Dendritic cell treated with granulocyte-macrophage colony-stimulating factor and Interleukin-4, amounts not matched to agents 40 ng/mL and 50 ng/mL, for 4 days (primary cell): Measurements from ENCODE around the gene TRIM59.

Source experiments
- H3K27ac Mint-ChIP-seq: one replicate; pipeline ENCODE4 v1.8.0; 2022; ENCODE audit warnings: mild to moderate bottlenecking, mixed read lengths
- H3K27me3 Mint-ChIP-seq: one replicate; pipeline ENCODE4 v1.8.0; 2022; ENCODE audit warnings: mild to moderate bottlenecking, mixed read lengths
- H3K36me3 Mint-ChIP-seq: one replicate; pipeline ENCODE4 v1.8.0; 2022; ENCODE audit warnings: low read depth, mixed read lengths
- H3K4me1 Mint-ChIP-seq: one replicate; pipeline ENCODE4 v1.8.0; 2022; ENCODE audit warnings: low read depth, mixed read lengths
- H3K4me3 Mint-ChIP-seq: one replicate; pipeline ENCODE4 v1.8.0; 2022; ENCODE audit warnings: mild to moderate bottlenecking, moderate library complexity, mixed read lengths
- H3K9me3 Mint-ChIP-seq: one replicate; pipeline ENCODE4 v1.8.0; 2022; ENCODE audit warnings: mixed read lengths
- intact Hi-C: fragments of 100-400 bp; cut with micrococcal nuclease; formaldehyde crosslinking; loops from one replicate; pipeline ENCODE4 v1.15.0; 2022

TRIM59 gene

GRCh38 chr3:160448845-160449635, 546 bp downstream of the TRIM59 start:
- Mint-ChIP-seq H3K9me3 (no peaks in the 10 kb centered on the region), H3K27ac (peak overlapping the region; percentile 88), H3K4me3 (peak overlapping the region; percentile 90), H3K4me1 (peaks cover 20% of the 10 kb centered on the region), H3K27me3 (peaks cover 6% of the 10 kb centered on the region), H3K36me3 (peaks cover 6% of the 10 kb centered on the region)
- intact Hi-C loops: loop anchor here (5.0 kb wide), 2 partner anchors 47 to 113 kb away; no protein-coding TSS in a partner anchor

GRCh38 chr3:160447544-160447943, 2.0 kb downstream of the TRIM59 start:
- no peaks in the 10 kb centered on the region for H3K9me3 Mint-ChIP-seq
- peaks cover 20% of the 10 kb centered on the region for H3K4me1 Mint-ChIP-seq
- peaks cover 6% of the 10 kb centered on the region for H3K27me3 Mint-ChIP-seq
- H3K36me3 Mint-ChIP-seq: peaks cover 6% of the 10 kb centered on the region
- no peak overlapping the region for H3K27ac Mint-ChIP-seq
- no peak overlapping the region for H3K4me3 Mint-ChIP-seq
- intact Hi-C loops: loop anchor here (5.0 kb wide), 2 partner anchors 45 to 115 kb away; no protein-coding TSS in a partner anchor

- peaks cover 6% of the 10 kb centered on the region for H3K27me3 Mint-ChIP-seq
- peaks cover 20% of the 10 kb centered on the region for H3K4me1 Mint-ChIP-seq
- intact Hi-C loops: loop anchor here (5.0 kb wide), 2 partner anchors 44 to 116 kb away; no protein-coding TSS in a partner anchor
- no peak overlapping the region for H3K27ac Mint-ChIP-seq
- no peak overlapping the region for H3K4me3 Mint-ChIP-seq
- H3K9me3 Mint-ChIP-seq: no peaks in the 10 kb centered on the region
- peaks cover 6% of the 10 kb centered on the region for H3K36me3 Mint-ChIP-seq
Measured at GRCh38 chr3:160446522-160447056, 3.0 kb downstream of the TRIM59 start.

GRCh38 chr3:160445854-160446253, 3.7 kb downstream of the TRIM59 start:
- Mint-ChIP-seq H3K4me3 (no peak overlapping the region), H3K36me3 (peaks cover 6% of the 10 kb centered on the region), H3K27ac (no peak overlapping the region), H3K9me3 (no peaks in the 10 kb centered on the region), H3K4me1 (peaks cover 20% of the 10 kb centered on the region), H3K27me3 (peaks cover 6% of the 10 kb centered on the region)
- intact Hi-C loops: loop anchor here (5.0 kb wide), 2 partner anchors 44 to 116 kb away; no protein-coding TSS in a partner anchor

- no peak overlapping the region for H3K27ac Mint-ChIP-seq
- intact Hi-C loops: no loop called here
- H3K4me3 Mint-ChIP-seq: no peak overlapping the region
- H3K9me3 Mint-ChIP-seq: no peaks in the 10 kb centered on the region
- H3K36me3 Mint-ChIP-seq: peaks cover 7% of the 10 kb centered on the region
- H3K27me3 Mint-ChIP-seq: no peaks in the 10 kb centered on the region
- H3K4me1 Mint-ChIP-seq: peaks cover 8% of the 10 kb centered on the region
Measured at GRCh38 chr3:160444411-160444810, 5.2 kb downstream of the TRIM59 start.

GRCh38 chr3:160440687-160441086, 8.9 kb downstream of the TRIM59 start:
- Mint-ChIP-seq H3K4me1 (no peaks in the 10 kb centered on the region), H3K27ac (no peak overlapping the region), H3K27me3 (no peaks in the 10 kb centered on the region), H3K9me3 (no peaks in the 10 kb centered on the region), H3K4me3 (no peak overlapping the region), H3K36me3 (peaks cover 13% of the 10 kb centered on the region)
- intact Hi-C loops: no loop called here

- Mint-ChIP-seq H3K4me1 (no peaks in the 10 kb centered on the region), H3K4me3 (no peak overlapping the region), H3K27ac (no peak overlapping the region)
Measured at GRCh38 chr3:160437083-160437455, 12.5 kb downstream of the TRIM59 start.

GRCh38 chr3:160435747-160436146, 13.8 kb downstream of the TRIM59 start:
- H3K36me3 Mint-ChIP-seq: peaks cover 37% of the 10 kb centered on the region
- H3K27me3 Mint-ChIP-seq: no peaks in the 10 kb centered on the region
- H3K9me3 Mint-ChIP-seq: no peaks in the 10 kb centered on the region
- no peak overlapping the region for H3K4me3 Mint-ChIP-seq
- intact Hi-C loops: no loop called here
- H3K27ac Mint-ChIP-seq: no peak overlapping the region
- no peaks in the 10 kb centered on the region for H3K4me1 Mint-ChIP-seq

More at GRCh38 chr3:160437083-160437455, 12.5 kb downstream of the TRIM59 start:
- intact Hi-C loops: no loop called here
- Mint-ChIP-seq H3K9me3 (no peaks in the 10 kb centered on the region), H3K27me3 (no peaks in the 10 kb centered on the region), H3K36me3 (peaks cover 24% of the 10 kb centered on the region)

- no peak overlapping the region for H3K4me3 Mint-ChIP-seq
- H3K27me3 Mint-ChIP-seq: no peaks in the 10 kb centered on the region
- H3K9me3 Mint-ChIP-seq: no peaks in the 10 kb centered on the region
- H3K36me3 Mint-ChIP-seq: peaks cover 44% of the 10 kb centered on the region
- H3K4me1 Mint-ChIP-seq: no peaks in the 10 kb centered on the region
- H3K27ac Mint-ChIP-seq: no peak overlapping the region
- intact Hi-C loops: no loop called here
Measured at GRCh38 chr3:160435095-160435494, 14.5 kb downstream of the TRIM59 start.

- no peaks in the 10 kb centered on the region for H3K9me3 Mint-ChIP-seq
- intact Hi-C loops: no loop called here
- no peak overlapping the region for H3K4me3 Mint-ChIP-seq
- H3K36me3 Mint-ChIP-seq: peaks cover 49% of the 10 kb centered on the region
- no peaks in the 10 kb centered on the region for H3K4me1 Mint-ChIP-seq
- H3K27me3 Mint-ChIP-seq: no peaks in the 10 kb centered on the region
- no peak overlapping the region for H3K27ac Mint-ChIP-seq
Measured at GRCh38 chr3:160434071-160434470, 15.5 kb downstream of the TRIM59 start.

- Mint-ChIP-seq H3K9me3 (no peaks in the 10 kb centered on the region), H3K4me1 (no peaks in the 10 kb centered on the region), H3K4me3 (no peak overlapping the region), H3K27me3 (no peaks in the 10 kb centered on the region), H3K36me3 (peaks cover 83% of the 10 kb centered on the region), H3K27ac (no peak overlapping the region)
- intact Hi-C loops: no loop called here
Measured at GRCh38 chr3:160427832-160428424, 21.7 kb downstream of the TRIM59 start.

- H3K4me3 Mint-ChIP-seq: no peak overlapping the region
Measured at GRCh38 chr3:160417311-160417710, 32.3 kb downstream of the TRIM59 start.

GRCh38 chr3:160413613-160414248, 35.9 kb downstream of the TRIM59 start:
- Mint-ChIP-seq H3K4me1 (peaks cover 7% of the 10 kb centered on the region), H3K9me3 (no peaks in the 10 kb centered on the region), H3K36me3 (peaks cover 52% of the 10 kb centered on the region), H3K27me3 (no peaks in the 10 kb centered on the region), H3K27ac (no peak overlapping the region), H3K4me3 (no peak overlapping the region)
- intact Hi-C loops: loop anchor here (2.0 to 10.0 kb wide), 3 partner anchors 251 to 529 kb away; no protein-coding TSS in a partner anchor

More at GRCh38 chr3:160417311-160417710, 32.3 kb downstream of the TRIM59 start:
- no peak overlapping the region for H3K27ac Mint-ChIP-seq
- H3K4me1 Mint-ChIP-seq: peaks cover 7% of the 10 kb centered on the region
- peaks cover 67% of the 10 kb centered on the region for H3K36me3 Mint-ChIP-seq
- intact Hi-C loops: loop anchor here (10.0 kb wide), 1 partner anchor 533 kb away; no protein-coding TSS in a partner anchor
- H3K9me3 Mint-ChIP-seq: no peaks in the 10 kb centered on the region
- no peaks in the 10 kb centered on the region for H3K27me3 Mint-ChIP-seq
